ENCODE results near the gene USHBP1. TPM values are rescaled to one million over a fixed set of nuclear protein-coding genes. Genes with fewer than 3 reads are reported as not detected.

The USHBP1 gene
- polyA plus RNA-seq, 1 donor from 2014 or later: 0.59 TPM

GRCh38 chr19:17266589-17266974 is 2.0 kb upstream of the USHBP1 start:
- Histone ChIP-seq H2AFZ (ENCODE audit: low read depth, low read length) (no peak overlapping the region), H3K36me3 (ENCODE audit: insufficient read depth, low read length) (no peaks in the 10 kb centered on the region), H4K20me1 (ENCODE audit: insufficient read depth) (no peaks in the 10 kb centered on the region), H3F3A (ENCODE audit: insufficient read depth, low read length, poor library complexity, severe bottlenecking) (no peaks in the 10 kb centered on the region), H3K9ac (ENCODE audit: low read length) (no peak overlapping the region), H3K4me3 (ENCODE audit: low read length) (no peak overlapping the region), H3K4me2 (ENCODE audit: low read length) (no peak overlapping the region), H3K27ac (ENCODE audit: low read length) (peak overlapping the region; percentile 47), H3K9me2 (ENCODE audit: insufficient read depth, low read length) (no peaks in the 10 kb centered on the region), H3K9me3 (ENCODE audit: low read length) (no peaks in the 10 kb centered on the region), H3K27me3 (ENCODE audit: insufficient read depth, low read depth, low read length) (no peaks in the 10 kb centered on the region), H3K79me2 (replicated peaks; ENCODE audit: insufficient read depth, low read length) (peaks cover 9% of the 10 kb centered on the region)
- TF ChIP-seq TAF1 (IDR thresholded peaks at IDR 0.05; ENCODE audit: low read depth) (no peak), CTCF (IDR thresholded peaks at IDR 0.05; ENCODE audit: poor library complexity, severe bottlenecking) (no peak), POLR2AphosphoS5 (IDR thresholded peaks at IDR 0.05) (no peak), MXI1 (conservative IDR thresholded peaks at IDR 0.05; ENCODE audit: poor library complexity, severe bottlenecking) (no peak), EZH2 (IDR thresholded peaks at IDR 0.05; ENCODE audit: borderline replicate concordance, insufficient read depth, low read length, poor library complexity, severe bottlenecking) (no peak), REST (IDR thresholded peaks at IDR 0.05; ENCODE audit: borderline replicate concordance) (no peak), SMC3 (conservative IDR thresholded peaks at IDR 0.05; ENCODE audit: poor library complexity) (no peak), RAD21 (conservative IDR thresholded peaks at IDR 0.05) (no peak), EP300 (conservative IDR thresholded peaks at IDR 0.05; ENCODE audit: poor library complexity, severe bottlenecking) (no peak)

GRCh38 chr19:17266026-17266425 is 1.5 kb upstream of the USHBP1 start:
- Histone ChIP-seq H3K4me3 (ENCODE audit: low read length) (no peak overlapping the region), H2AFZ (ENCODE audit: low read depth, low read length) (no peak overlapping the region), H3K79me2 (replicated peaks; ENCODE audit: insufficient read depth, low read length) (peaks cover 9% of the 10 kb centered on the region), H3F3A (ENCODE audit: insufficient read depth, low read length, poor library complexity, severe bottlenecking) (no peaks in the 10 kb centered on the region), H3K9me3 (ENCODE audit: low read length) (no peaks in the 10 kb centered on the region), H4K20me1 (ENCODE audit: insufficient read depth) (no peaks in the 10 kb centered on the region), H3K9me2 (ENCODE audit: insufficient read depth, low read length) (no peaks in the 10 kb centered on the region), H3K4me2 (ENCODE audit: low read length) (no peak overlapping the region), H3K9ac (ENCODE audit: low read length) (no peak overlapping the region), H3K36me3 (ENCODE audit: insufficient read depth, low read length) (no peaks in the 10 kb centered on the region), H3K27me3 (ENCODE audit: insufficient read depth, low read depth, low read length) (no peaks in the 10 kb centered on the region), H3K27ac (ENCODE audit: low read length) (peak overlapping the region; percentile 47)
- TF ChIP-seq EP300 (conservative IDR thresholded peaks at IDR 0.05; ENCODE audit: poor library complexity, severe bottlenecking): no peak
- TF ChIP-seq TAF1 (IDR thresholded peaks at IDR 0.05; ENCODE audit: low read depth): no peak
- no peak for TF ChIP-seq REST (IDR thresholded peaks at IDR 0.05; ENCODE audit: borderline replicate concordance)
- TF ChIP-seq SMC3 (conservative IDR thresholded peaks at IDR 0.05; ENCODE audit: poor library complexity): no peak
- no peak for TF ChIP-seq EZH2 (IDR thresholded peaks at IDR 0.05; ENCODE audit: borderline replicate concordance, insufficient read depth, low read length, poor library complexity, severe bottlenecking)
- no peak for TF ChIP-seq RAD21 (conservative IDR thresholded peaks at IDR 0.05)
- TF ChIP-seq POLR2AphosphoS5 (IDR thresholded peaks at IDR 0.05): no peak
- TF ChIP-seq CTCF (IDR thresholded peaks at IDR 0.05; ENCODE audit: poor library complexity, severe bottlenecking): no peak
- TF ChIP-seq MXI1 (conservative IDR thresholded peaks at IDR 0.05; ENCODE audit: poor library complexity, severe bottlenecking): no peak
